Smooth muscle cell of the pulmonary artery (primary cell): ENCODE data around the gene PAM16. TPM values are rescaled to one million over a fixed set of nuclear protein-coding genes. Genes with fewer than 3 reads are reported as not detected.

Source experiments
- total RNA-seq: library from RNA; depleted of rRNA; stranded (reverse); fragments of >200 nt; gene quantifications from 2 replicates; pipeline ENCODE4 v1.2.3, GENCODE V29; 2014

The PAM16 gene
- total RNA-seq, result 13.6 and 23.2 TPM in 2 replicates

GRCh38 chr16:4350787-4351659, at the start of gene PAM16:
Gene PAM16 (minus strand): TSS chr16:4351321. CDS start chr16:4351234, 87 bp downstream.

GRCh38 chr16:4371357-4372000, 20.4 kb upstream of the PAM16 start, which contains the start of gene VASN:
Gene VASN (plus strand): TSS chr16:4371848. CDS start chr16:4380878, 9,030 bp downstream.

GRCh38 chr16:4315186-4316107, 35.7 kb downstream of the PAM16 start, which contains the start of gene GLIS2:
Gene GLIS2 (plus strand): TSS chr16:4316067. CDS start chr16:4332281, 16,214 bp downstream.

Other genes starting within 250 kb of the PAM16 start
- gene ADCY9, start 234.9 kb downstream of the PAM16 start, total RNA-seq, result 20.6 and 34.7 TPM in 2 replicates
- gene SRL, start 109.2 kb downstream of the PAM16 start, total RNA-seq, result 0.13 TPM in 1 of 2 replicates, not detected in the other
- gene TFAP4, start 78.3 kb downstream of the PAM16 start, total RNA-seq, result 3.8 and 7.4 TPM in 2 replicates
- gene GLIS2, start 35.3 kb downstream of the PAM16 start, total RNA-seq, result 5.9 and 7.8 TPM in 2 replicates
- 137 and 148 TPM in 2 replicates for gene VASN, start 20.5 kb upstream of the PAM16 start, total RNA-seq
- gene CORO7, start 65.3 kb upstream of the PAM16 start, total RNA-seq, result 11.2 and 20.1 TPM in 2 replicates
- gene DNAJA3, start 74.5 kb upstream of the PAM16 start, total RNA-seq, result 61.3 and 69.2 TPM in 2 replicates
- gene NMRAL1, start 123.3 kb upstream of the PAM16 start, total RNA-seq, result 41.3 and 49.3 TPM in 2 replicates
- gene HMOX2, start 125.1 kb upstream of the PAM16 start, total RNA-seq, result 43.5 and 46.5 TPM in 2 replicates
- gene CDIP1, start 187.5 kb upstream of the PAM16 start, total RNA-seq, result 16.1 and 25.0 TPM in 2 replicates
- 0.07 TPM in 1 of 2 replicates, not detected in the other for gene C16orf96, start 205.0 kb upstream of the PAM16 start, total RNA-seq